A549 (cell line): ENCODE data around the gene RBPJ.

ENCODE experiments used
- HOXA7 ChIP-seq: fragments of 250-450 bp; sonication (Bioruptor Pico); IDR thresholded peaks from 2 replicates; pipeline ENCODE4 v1.5.0; 2020; ENCODE audit warnings: mild to moderate bottlenecking, moderate library complexity
- JUNB ChIP-seq: fragments of >200 bp; sonication (Bioruptor Twin); formaldehyde crosslinking; IDR thresholded peaks from 2 replicates; pipeline ENCODE4 v1.6.1; 2016
- MAFK ChIP-seq: fragments of 450-650 bp; IDR thresholded peaks from 2 replicates; pipeline ENCODE4 v1.6.1; 2014; ENCODE audit not compliant: partially characterized antibody
- MYC ChIP-seq: IDR thresholded peaks from 2 replicates; pipeline ENCODE4 v1.6.1; 2012; ENCODE audit warnings: mild to moderate bottlenecking, inconsistent platforms, low read length, improper control_type of control experiment, borderline replicate concordance
- NFE2L2 ChIP-seq: fragments of 150-350 bp; conservative IDR thresholded peaks from 2 replicates; pipeline ENCODE4 v1.6.1; 2014; ENCODE audit warnings: low read length
- PHF8 ChIP-seq: fragments of 200-600 bp; sonication (generic); IDR thresholded peaks from 2 replicates; pipeline ENCODE4 v1.6.1; 2016; ENCODE audit warnings: low read depth, mild to moderate bottlenecking, antibody characterized with exemption, moderate library complexity, borderline replicate concordance
- POLR2A ChIP-seq: IDR thresholded peaks from 2 replicates; pipeline ENCODE4 v1.6.1; 2012; ENCODE audit warnings: mild to moderate bottlenecking, low read length
- TP53 ChIP-seq: fragments of 250-450 bp; sonication (Bioruptor Pico); IDR thresholded peaks from 2 replicates; pipeline ENCODE4 v1.5.0; 2021; ENCODE audit warnings: mild to moderate bottlenecking, moderate library complexity
- TF ChIP-seq, protein P1 (sequence below): fragments of >200 bp; sonication (Bioruptor Twin); formaldehyde crosslinking; IDR thresholded peaks from 3 replicates; pipeline ENCODE4 v1.5.1; 2016
- TF ChIP-seq, protein P2 (sequence below): fragments of 200-600 bp; sonication (generic); IDR thresholded peaks from 2 replicates; pipeline ENCODE4 v1.6.1; 2016; ENCODE audit warnings: antibody characterized with exemption, mild to moderate bottlenecking, moderate library complexity
- TF ChIP-seq, protein P3 (sequence below): fragments of 150-350 bp; IDR thresholded peaks from 2 replicates; pipeline ENCODE4 v1.6.1; 2014; ENCODE audit warnings: low read depth, mild to moderate bottlenecking, low read length
- TF ChIP-seq, protein P4 (sequence below): IDR thresholded peaks from 2 replicates; pipeline ENCODE4 v1.6.1; 2012

DNA sequence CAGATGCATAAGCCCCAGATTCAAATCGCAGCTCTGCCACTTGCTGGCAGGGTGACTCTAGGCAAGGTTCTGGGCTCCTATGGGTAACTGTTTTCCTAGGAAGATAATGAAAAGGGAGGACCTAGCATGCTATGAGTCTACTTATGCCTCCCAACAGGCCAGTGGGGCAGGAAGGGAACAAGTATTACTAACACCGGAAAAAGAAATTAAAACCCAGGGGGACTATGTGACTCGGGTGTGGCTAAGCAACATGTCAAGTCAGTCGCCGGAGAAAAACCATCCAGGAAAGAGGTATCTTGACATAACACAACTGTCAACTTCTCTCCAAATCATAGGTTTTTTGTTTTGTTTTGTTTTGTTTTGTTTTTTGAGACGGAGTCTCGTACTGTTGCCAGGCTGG is 45.5 kb upstream of the RBPJ start:
- TF ChIP-seq TP53 (CRISPR knock-in tag) (no peak), HOXA7 (no peak), MAFK (no peak), JUNB (no peak), PHF8 (no peak), POLR2A (no peak), NFE2L2 (no peak), MYC (no peak)
- TF ChIP-seq, protein P1, sequence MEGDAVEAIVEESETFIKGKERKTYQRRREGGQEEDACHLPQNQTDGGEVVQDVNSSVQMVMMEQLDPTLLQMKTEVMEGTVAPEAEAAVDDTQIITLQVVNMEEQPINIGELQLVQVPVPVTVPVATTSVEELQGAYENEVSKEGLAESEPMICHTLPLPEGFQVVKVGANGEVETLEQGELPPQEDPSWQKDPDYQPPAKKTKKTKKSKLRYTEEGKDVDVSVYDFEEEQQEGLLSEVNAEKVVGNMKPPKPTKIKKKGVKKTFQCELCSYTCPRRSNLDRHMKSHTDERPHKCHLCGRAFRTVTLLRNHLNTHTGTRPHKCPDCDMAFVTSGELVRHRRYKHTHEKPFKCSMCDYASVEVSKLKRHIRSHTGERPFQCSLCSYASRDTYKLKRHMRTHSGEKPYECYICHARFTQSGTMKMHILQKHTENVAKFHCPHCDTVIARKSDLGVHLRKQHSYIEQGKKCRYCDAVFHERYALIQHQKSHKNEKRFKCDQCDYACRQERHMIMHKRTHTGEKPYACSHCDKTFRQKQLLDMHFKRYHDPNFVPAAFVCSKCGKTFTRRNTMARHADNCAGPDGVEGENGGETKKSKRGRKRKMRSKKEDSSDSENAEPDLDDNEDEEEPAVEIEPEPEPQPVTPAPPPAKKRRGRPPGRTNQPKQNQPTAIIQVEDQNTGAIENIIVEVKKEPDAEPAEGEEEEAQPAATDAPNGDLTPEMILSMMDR: no peak
- TF ChIP-seq, protein P2, sequence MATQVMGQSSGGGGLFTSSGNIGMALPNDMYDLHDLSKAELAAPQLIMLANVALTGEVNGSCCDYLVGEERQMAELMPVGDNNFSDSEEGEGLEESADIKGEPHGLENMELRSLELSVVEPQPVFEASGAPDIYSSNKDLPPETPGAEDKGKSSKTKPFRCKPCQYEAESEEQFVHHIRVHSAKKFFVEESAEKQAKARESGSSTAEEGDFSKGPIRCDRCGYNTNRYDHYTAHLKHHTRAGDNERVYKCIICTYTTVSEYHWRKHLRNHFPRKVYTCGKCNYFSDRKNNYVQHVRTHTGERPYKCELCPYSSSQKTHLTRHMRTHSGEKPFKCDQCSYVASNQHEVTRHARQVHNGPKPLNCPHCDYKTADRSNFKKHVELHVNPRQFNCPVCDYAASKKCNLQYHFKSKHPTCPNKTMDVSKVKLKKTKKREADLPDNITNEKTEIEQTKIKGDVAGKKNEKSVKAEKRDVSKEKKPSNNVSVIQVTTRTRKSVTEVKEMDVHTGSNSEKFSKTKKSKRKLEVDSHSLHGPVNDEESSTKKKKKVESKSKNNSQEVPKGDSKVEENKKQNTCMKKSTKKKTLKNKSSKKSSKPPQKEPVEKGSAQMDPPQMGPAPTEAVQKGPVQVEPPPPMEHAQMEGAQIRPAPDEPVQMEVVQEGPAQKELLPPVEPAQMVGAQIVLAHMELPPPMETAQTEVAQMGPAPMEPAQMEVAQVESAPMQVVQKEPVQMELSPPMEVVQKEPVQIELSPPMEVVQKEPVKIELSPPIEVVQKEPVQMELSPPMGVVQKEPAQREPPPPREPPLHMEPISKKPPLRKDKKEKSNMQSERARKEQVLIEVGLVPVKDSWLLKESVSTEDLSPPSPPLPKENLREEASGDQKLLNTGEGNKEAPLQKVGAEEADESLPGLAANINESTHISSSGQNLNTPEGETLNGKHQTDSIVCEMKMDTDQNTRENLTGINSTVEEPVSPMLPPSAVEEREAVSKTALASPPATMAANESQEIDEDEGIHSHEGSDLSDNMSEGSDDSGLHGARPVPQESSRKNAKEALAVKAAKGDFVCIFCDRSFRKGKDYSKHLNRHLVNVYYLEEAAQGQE: no peak
- TF ChIP-seq, protein P3, sequence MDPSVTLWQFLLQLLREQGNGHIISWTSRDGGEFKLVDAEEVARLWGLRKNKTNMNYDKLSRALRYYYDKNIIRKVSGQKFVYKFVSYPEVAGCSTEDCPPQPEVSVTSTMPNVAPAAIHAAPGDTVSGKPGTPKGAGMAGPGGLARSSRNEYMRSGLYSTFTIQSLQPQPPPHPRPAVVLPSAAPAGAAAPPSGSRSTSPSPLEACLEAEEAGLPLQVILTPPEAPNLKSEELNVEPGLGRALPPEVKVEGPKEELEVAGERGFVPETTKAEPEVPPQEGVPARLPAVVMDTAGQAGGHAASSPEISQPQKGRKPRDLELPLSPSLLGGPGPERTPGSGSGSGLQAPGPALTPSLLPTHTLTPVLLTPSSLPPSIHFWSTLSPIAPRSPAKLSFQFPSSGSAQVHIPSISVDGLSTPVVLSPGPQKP: no peak
- TF ChIP-seq, protein P4, sequence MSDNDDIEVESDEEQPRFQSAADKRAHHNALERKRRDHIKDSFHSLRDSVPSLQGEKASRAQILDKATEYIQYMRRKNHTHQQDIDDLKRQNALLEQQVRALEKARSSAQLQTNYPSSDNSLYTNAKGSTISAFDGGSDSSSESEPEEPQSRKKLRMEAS: no peak
